SKM-1 (cell line): ENCODE results near the gene IRF1.
"Not testable (repeated sequence)": the region's sequence is repeated elsewhere in the genome, so short reads cannot be mapped to it uniquely, and the experiment has no call there.

Source experiments
- DNase-seq: peaks from one replicate; lab custom pipeline; 2025; ENCODE audit not compliant: unreplicated experiment; lab: John Stamatoyannopoulos, UW

IRF1 gene

DNA sequence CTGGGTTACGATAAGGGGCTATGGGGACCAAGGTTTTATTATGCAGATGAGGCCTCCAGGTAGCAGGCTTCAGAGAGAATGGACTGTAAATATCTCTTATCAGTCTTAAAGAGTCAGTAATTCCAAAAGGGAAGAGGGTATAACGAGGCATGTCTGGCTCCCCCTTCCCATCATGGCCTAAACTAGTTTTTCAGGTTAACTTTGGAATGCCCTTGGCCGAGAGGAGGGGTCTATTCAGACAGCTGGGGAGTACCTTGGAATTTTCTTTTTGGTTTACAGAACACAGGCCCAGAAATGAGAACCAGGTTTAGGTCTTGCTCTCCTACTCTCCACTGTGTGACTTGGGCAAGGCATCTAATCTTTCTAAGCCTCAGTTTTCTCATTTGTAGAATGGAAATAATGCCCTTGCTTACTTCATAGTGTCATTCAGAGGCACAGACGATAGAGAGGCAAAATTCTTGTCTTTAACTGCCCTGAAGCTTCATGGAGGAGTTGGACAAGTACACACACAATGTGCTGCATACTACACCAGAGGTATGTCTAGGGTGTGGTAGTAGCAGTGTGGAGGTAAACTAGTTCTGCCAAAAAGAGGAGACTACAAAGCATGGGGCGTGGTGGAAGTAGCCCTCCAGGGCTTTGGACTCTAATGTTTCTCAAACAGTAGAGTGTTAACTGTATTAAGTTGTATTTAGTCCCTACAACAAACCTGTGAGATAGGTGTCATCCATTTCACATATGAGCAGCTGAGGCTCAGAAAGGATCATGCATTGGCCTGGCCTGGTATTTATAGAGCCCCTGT lies 45.5 kb downstream of the IRF1 start:
- DNase-seq: no peak

DNA sequence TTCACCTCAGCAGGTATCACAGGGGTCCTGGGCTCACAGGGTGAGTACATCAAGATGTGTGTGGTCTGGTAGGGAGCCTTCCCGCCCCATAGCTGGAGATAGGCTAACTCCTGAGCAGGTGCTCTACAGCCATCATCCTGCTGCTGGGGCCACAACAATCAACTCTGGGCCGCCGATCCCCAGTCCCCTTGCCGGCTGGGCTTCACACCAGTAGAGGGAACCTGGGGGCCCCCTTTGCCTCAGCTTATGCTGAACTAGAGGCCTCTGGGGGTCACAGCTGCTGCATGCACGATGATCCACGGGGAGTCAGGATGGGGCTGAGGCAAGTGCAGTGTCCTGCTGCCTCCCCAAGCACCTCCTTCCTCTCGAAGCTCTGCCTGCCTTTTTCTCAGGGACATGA lies 46.5 kb downstream of the IRF1 start:
- DNase-seq: no peak

DNA sequence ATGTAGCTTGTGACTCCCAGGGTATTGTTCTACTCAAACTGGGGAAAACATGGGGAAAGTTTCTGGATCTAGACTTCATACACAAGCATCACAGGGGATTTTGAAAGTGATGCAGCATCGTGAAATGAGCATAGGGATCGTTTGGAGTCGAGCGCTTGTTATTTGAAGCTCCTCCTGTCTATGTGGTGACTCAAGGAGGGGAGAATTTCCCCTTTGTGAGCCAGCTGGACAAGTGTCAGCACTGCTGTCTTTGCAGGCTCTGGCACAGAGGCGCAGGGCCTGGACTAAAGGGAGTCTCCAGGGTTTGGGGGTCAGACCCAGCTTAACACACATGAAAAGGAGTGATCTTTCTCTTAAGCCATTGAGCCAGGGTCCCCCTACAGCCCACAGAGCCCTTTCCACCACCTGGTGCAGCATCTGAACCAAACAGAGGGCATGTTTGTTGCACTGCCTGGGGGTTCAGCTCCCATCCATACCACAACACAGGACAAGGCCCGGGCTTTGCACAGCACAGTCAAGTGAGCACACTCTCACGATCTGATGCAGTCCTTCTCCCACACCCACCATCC lies 51.0 kb downstream of the IRF1 start:
- DNase-seq: no peak

DNA sequence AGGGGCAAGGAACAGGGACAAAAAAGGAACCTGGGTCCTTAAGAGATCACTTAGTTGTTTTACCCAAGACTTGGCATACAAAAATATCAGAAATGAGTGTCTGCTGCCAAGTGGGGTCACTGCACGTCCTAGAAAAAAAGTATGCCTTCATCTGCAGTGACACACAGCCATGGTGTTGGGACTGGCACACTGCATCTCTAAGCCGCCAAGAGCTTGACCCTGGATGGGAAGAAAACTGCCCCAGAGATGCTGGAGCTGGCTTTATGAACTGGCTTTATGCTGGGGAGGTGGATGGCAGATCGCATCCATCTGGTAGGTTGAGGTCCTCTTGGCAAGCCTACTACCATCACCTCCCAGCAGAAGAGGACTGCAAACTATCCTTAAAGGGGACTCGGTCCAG lies 51.7 kb downstream of the IRF1 start:
- DNase-seq: no peak

DNA sequence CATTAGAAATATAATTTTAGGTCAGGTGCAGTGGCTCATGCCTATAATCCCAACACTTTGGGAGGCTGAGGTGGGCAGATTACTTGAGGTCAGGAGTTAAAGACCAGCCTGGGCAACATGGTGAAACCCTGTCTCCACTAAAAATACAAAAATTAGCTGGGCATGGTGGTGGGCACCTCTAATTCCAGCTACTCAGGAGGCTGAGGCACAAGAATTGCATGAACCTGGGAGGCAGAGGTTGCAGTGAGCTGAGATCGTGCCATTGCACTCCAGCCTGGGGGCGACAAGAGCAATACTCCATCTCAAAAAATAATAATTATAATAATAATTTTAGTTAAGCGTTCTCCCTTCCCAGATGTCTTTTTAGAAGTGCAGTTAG lies 52.3 kb downstream of the IRF1 start:
- not testable (repeated sequence) for DNase-seq

DNA sequence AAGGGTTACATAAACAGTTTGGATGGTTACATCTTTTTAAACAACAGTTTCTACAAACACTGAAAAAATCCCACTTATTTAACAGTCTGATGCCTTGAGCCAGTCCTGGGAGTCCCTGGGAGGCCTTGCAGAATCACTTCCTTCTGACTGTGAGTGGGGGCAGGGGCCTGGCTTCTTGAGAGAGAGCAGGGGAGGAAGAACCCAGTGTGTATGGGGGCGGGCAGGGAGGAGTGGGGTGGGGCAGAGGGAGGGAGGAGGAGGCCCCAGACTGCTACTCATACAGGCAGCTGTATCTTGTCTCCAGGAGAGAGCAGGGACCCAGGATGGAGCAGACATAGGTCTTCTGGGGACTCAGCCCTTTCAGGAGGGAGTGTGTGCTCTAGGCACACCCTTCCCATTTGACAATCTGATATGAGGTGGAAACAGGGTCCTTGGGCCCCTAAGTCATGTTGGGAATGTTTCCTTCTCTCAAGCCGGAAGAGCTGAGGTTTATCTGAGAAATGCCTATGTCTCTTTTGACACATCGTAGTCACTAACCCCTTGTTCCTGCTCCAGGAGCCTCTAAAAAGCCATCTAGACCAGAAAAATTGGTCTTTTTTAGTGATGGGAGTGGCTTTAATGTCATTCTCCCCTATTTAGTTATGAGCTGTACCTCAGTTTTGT lies 52.8 kb downstream of the IRF1 start:
- peak; percentile 82 for DNase-seq

DNA sequence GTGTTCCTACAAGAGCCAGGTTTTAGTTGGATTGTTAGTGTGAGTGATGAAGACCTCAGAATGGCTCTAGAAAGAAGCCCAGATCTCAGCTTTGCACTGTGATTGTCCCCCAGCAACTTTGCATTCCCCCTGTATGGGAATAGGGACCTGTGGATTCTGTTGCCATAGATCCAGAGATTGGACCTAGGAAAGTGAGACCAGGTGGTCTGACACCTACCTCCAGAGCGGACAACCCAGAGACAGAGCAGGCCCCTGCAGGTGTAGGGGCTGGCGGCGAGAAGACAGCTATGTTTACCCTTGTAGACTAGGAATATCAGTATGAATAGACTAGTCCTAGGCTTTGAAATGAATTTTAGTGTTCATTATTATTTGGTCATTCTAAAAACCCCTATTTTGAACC lies 53.6 kb downstream of the IRF1 start:
- no peak for DNase-seq

DNA sequence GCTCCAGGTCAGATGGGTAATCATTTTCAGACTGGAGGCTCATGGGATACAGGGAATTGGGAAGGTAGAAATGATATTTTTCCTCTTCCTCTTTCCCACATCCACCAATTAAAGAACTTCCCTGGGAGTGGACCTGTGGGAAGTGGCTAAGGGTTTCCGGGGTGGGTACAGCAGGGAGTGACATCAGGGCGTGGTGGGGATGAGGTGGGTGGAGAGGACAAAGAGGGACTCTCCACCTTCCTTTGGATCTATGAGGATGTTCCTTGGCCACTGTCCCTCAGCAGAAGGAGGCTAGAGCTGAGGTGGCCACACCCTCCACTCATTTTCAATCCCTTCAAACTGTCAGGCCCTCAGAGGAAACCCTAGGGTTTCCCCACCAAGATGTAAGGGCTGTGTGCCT lies 54.7 kb downstream of the IRF1 start:
- no peak for DNase-seq

DNA sequence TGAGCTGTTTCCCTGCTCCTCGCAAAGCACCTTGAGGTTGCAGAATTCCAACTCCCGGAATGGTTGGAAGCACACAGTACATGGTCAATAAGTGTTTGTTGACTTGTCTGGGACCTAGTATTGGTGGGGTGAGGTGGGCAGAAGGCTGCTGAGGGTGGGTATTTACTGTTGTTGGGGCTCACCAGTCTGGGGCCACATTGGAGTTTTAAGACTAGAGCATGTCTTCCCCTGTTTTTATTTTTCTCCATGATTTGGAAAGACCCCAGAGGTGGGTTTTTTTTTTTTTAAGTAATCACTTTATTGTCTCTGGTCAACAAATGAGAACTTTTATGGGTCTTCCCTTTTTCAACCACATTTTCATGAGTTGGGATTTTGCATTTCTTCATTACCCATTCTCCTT lies 55.1 kb downstream of the IRF1 start:
- no peak for DNase-seq

DNA sequence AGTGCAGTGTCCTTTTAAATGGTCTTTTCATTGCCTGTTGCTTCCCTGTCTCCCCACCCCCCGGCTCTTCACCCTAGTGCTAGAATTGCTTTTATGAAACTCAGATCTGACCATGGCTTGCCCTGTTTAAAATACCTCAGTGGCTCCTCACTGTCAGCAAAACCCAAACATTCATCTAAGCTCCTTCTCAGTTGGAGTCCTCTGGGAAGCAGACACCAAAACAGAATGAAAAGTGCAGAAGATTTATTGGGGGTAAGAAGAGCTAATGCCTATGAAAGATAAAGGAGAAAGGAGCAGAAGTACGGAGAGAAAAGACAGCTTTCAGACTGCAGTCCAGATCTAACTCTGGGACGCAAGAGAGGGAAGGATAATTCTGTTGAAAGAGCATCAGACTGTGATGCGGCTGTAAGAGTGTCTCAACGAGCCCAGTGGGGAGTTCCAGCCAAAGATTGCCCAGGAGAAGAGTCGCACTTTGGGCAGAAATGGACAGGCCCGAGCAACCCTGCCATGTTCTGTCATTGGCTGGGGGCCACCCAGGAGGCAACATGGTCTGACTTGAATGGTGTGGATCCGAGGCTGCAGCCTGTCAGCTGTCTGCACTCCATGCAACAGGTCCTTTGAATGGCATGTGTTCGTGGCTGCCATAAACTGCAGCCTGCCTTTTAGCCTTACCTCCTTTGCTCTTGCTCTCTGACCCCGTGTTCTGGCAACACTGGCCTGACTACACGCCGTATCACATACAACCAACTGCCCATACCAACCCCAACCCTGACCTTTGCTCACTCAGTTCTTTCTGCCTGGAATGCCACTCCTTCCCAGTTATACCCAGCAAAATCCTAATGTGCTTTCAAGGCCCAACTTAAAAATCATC lies 55.9 kb downstream of the IRF1 start:
- no peak for DNase-seq

DNA sequence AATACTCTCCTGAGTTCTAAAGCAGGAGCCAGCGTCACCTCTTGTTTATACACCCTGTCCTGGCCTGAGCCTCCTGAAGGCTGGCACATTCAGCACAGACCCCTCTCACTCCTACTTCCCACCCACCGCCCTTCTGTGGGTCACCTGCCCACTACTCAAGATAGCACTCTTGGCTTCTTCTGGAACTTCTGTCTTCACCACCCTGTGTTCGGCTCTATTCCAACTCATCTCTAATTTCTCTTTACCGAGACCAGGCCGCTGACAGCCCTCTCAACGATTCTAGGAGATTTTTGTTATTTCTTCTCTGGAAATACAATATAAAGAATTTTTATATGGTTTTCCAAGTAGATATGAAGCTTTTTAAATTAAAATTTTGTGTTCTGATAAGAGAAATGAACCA lies 57.4 kb downstream of the IRF1 start:
- no peak for DNase-seq

DNA sequence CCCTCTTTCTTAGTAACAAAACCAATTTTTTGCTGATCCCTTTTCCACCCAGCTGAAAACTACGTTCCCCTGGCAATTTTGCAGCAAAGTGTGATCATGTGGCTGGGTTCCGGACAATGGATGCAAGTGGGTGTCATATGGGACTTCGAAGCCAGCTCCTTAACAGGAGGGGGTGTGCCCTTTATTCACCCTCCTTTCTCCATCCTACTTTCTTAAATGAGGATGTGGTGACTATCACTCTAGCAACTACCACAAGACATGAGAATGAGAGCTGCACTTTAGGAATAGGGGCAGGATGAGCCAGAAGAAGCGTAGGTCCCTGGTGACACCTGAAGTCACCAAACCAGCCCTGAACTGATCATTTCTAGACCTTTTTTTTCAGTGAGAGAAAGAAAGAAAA lies 58.9 kb downstream of the IRF1 start:
- DNase-seq: no peak
